SU-DHL-6 (cell line): ENCODE data around the gene KLK12.

Experiments
- H2AFZ ChIP-seq: fragments of 200-600 bp; sonication (generic); 2 replicates; pipeline ENCODE4 v1.6.1; 2014; ENCODE audit warnings: low read depth, mild to moderate bottlenecking, moderate library complexity, mixed read lengths, antibody characterized with exemption, low read length; ENCODE audit not compliant: severe bottlenecking
- H3F3A ChIP-seq: fragments of 200-600 bp; shearing (Covaris generic); 2 replicates; pipeline ENCODE4 v1.6.0; 2016; ENCODE audit warnings: antibody characterized with exemption, mild to moderate bottlenecking; ENCODE audit not compliant: insufficient read depth
- H3K27ac ChIP-seq: fragments of 200-600 bp; sonication (generic); 2 replicates; pipeline ENCODE4 v1.5.1; 2016; ENCODE audit warnings: low read depth, mild to moderate bottlenecking, low read length, moderate library complexity, mixed read lengths
- H3K27me3 ChIP-seq: fragments of 200-600 bp; sonication (generic), shearing (Covaris generic); 2 replicates; pipeline ENCODE4 v1.6.0; 2014; ENCODE audit warnings: mild to moderate bottlenecking, low read length
- H3K36me3 ChIP-seq: fragments of 200-600 bp; sonication (generic); 2 replicates; pipeline ENCODE4 v1.6.1; 2014; ENCODE audit warnings: mild to moderate bottlenecking, low read length, mixed read lengths
- H3K4me2 ChIP-seq: fragments of 300-600, 200-600 bp; shearing (Covaris generic), sonication (generic); 2 replicates; pipeline ENCODE4 v1.6.0; 2014; ENCODE audit warnings: low read length, low read depth, mild to moderate bottlenecking; ENCODE audit not compliant: poor library complexity, severe bottlenecking
- H3K4me3 ChIP-seq: fragments of 200-600 bp; sonication (generic); 2 replicates; pipeline ENCODE4 v1.5.1; 2014; ENCODE audit warnings: antibody characterized with exemption, low read length, mild to moderate bottlenecking, mixed read lengths; ENCODE audit not compliant: insufficient read depth, poor library complexity, severe bottlenecking
- H3K79me2 ChIP-seq: fragments of 200-600 bp; sonication (generic); 2 replicates; pipeline ENCODE4 v1.6.1; 2014; ENCODE audit warnings: mild to moderate bottlenecking, low read length, moderate library complexity; ENCODE audit not compliant: insufficient read depth
- H3K9ac ChIP-seq: fragments of 200-600 bp; sonication (generic); 2 replicates; pipeline ENCODE4 v1.7.0; 2014; ENCODE audit warnings: mild to moderate bottlenecking, low read length
- H3K9me2 ChIP-seq: fragments of 200-600 bp; sonication (generic); replicated peaks from 2 replicates; pipeline ENCODE4 v1.6.1; 2014; ENCODE audit warnings: low read length; ENCODE audit not compliant: insufficient read depth
- H3K9me3 ChIP-seq: fragments of 200-600 bp; sonication (generic); 2 replicates; pipeline ENCODE4 v1.6.1; 2014; ENCODE audit warnings: low read length, mixed read lengths; ENCODE audit not compliant: insufficient read depth
- H4K20me1 ChIP-seq: fragments of 200-600 bp; sonication (generic); 2 replicates; pipeline ENCODE4 v1.6.1; 2014; ENCODE audit warnings: low read depth, mild to moderate bottlenecking, antibody characterized with exemption, low read length, moderate library complexity, mixed read lengths
- CTCF ChIP-seq: fragments of 200-600 bp; sonication (generic); IDR thresholded peaks from one replicate; pipeline ENCODE4 v1.5.1; 2017; ENCODE audit warnings: antibody characterized with exemption, mild to moderate bottlenecking, low read length, moderate library complexity; ENCODE audit not compliant: insufficient read depth, poor library complexity, severe bottlenecking
- EZH2phosphoT487 ChIP-seq: fragments of 200-600 bp; sonication (generic), shearing (Covaris generic); conservative IDR thresholded peaks from 2 replicates; pipeline ENCODE4 v1.6.1; 2018; ENCODE audit warnings: mild to moderate bottlenecking, antibody characterized with exemption, low read length, moderate library complexity, mixed read lengths

KLK12 gene

GRCh38 chr19:50998686-50999085, 36.1 kb downstream of the KLK12 start:
- no peak for TF ChIP-seq EZH2phosphoT487
- no peak for TF ChIP-seq CTCF
- no peaks in the 10 kb centered on the region for H3K36me3 ChIP-seq
- no peak overlapping the region for H2AFZ ChIP-seq
- H3K9me3 ChIP-seq, result 0 out of 2 replicates have a peak, but pooled peaks cover 5% of the 10 kb centered on the region
- H3K9me2 ChIP-seq, result no peaks in the 10 kb centered on the region
- H3K4me3 ChIP-seq, result no peak overlapping the region
- no peaks in the 10 kb centered on the region for H4K20me1 ChIP-seq
- H3K9ac ChIP-seq, result no peak overlapping the region
- no peak overlapping the region for H3K27ac ChIP-seq
- no peaks in the 10 kb centered on the region for H3K79me2 ChIP-seq
- no peak overlapping the region for H3K4me2 ChIP-seq
- no peaks in the 10 kb centered on the region for H3F3A ChIP-seq
- H3K27me3 ChIP-seq, result no peaks in the 10 kb centered on the region; the same call in 1 of the 2 replicates

DNA sequence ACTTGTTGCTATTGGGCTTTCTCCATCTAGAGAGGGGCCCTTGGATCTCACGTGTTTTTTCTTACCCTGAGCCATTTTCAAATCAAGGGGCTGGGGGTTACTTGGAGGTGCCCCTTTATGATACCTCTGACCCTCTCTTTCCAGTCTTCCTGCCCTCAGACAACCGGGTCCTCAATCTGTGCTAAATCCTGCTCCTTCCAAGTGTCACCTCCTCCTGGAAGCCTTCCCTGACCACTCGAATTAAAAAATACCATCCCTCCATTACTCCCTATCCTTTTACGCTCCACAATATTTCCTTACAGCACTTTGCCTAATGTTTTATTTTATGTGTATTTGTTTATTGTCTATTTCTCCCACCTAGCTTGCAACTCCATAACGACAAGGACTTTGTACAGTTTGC, 36.7 kb downstream of the KLK12 start:
- Histone ChIP-seq H3K4me2 (no peak overlapping the region), H3K9ac (no peak overlapping the region), H3K27ac (no peak overlapping the region), H3K27me3 (no peaks in the 10 kb centered on the region; the same call in 1 of the 2 replicates), H3K4me3 (no peak overlapping the region), H4K20me1 (no peaks in the 10 kb centered on the region), H3K9me3 (0 out of 2 replicates have a peak, but pooled peaks cover 5% of the 10 kb centered on the region), H3K9me2 (no peaks in the 10 kb centered on the region), H3F3A (no peaks in the 10 kb centered on the region), H3K36me3 (no peaks in the 10 kb centered on the region), H3K79me2 (no peaks in the 10 kb centered on the region), H2AFZ (no peak overlapping the region)
- TF ChIP-seq EZH2phosphoT487, result no peak
- no peak for TF ChIP-seq CTCF

GRCh38 chr19:50994129-50994528, 40.7 kb downstream of the KLK12 start:
- no peaks in the 10 kb centered on the region; the same call in 1 of the 2 replicates for H3K27me3 ChIP-seq
- H4K20me1 ChIP-seq, result no peaks in the 10 kb centered on the region
- H3K9ac ChIP-seq, result no peak overlapping the region
- H3K27ac ChIP-seq, result no peak overlapping the region
- TF ChIP-seq CTCF, result no peak
- no peak for TF ChIP-seq EZH2phosphoT487
- H3F3A ChIP-seq, result no peaks in the 10 kb centered on the region
- H3K9me2 ChIP-seq, result no peaks in the 10 kb centered on the region
- no peaks in the 10 kb centered on the region for H3K36me3 ChIP-seq
- H3K79me2 ChIP-seq, result no peaks in the 10 kb centered on the region
- H3K9me3 ChIP-seq, result 0 out of 2 replicates have a peak, but pooled peaks cover 5% of the 10 kb centered on the region
- H3K4me3 ChIP-seq, result no peak overlapping the region
- no peak overlapping the region for H3K4me2 ChIP-seq
- no peak overlapping the region for H2AFZ ChIP-seq
